ENCODE results near the gene RRP1B.

- TF ChIP-seq CTCF (IDR thresholded peaks at IDR 0.05), result no peak
- TF ChIP-seq POLR2A (IDR thresholded peaks at IDR 0.05), result no peak
Measured at GRCh38 chr21:43727519-43728153, 68.3 kb downstream of the RRP1B start.
